GM18870 (cell line): ENCODE measurements around the gene LRRC4C.

Source experiments
- ATAC-seq: cut with Tn5 transposase; IDR thresholded peaks from one replicate; pipeline ENCODE4 v1.9.1; 2021; ENCODE audit warnings: moderate library complexity; ENCODE audit not compliant: unreplicated experiment

Gene LRRC4C

GRCh38 chr11:40391679-40392078, 1067.8 kb downstream of the LRRC4C start:
- ATAC-seq, result no peak

- ATAC-seq, result no peak
Measured at GRCh38 chr11:40388097-40388818, 1071.2 kb downstream of the LRRC4C start.

GRCh38 chr11:40387240-40387980, 1072.0 kb downstream of the LRRC4C start:
- ATAC-seq, result no peak

- ATAC-seq, result no peak
Measured at GRCh38 chr11:40384991-40385390, 1074.5 kb downstream of the LRRC4C start.

GRCh38 chr11:40381481-40381880, 1078.0 kb downstream of the LRRC4C start:
- no peak for ATAC-seq

- no peak for ATAC-seq
Measured at GRCh38 chr11:40380835-40381234, 1078.6 kb downstream of the LRRC4C start.

GRCh38 chr11:40376331-40376730, 1083.1 kb downstream of the LRRC4C start:
- no peak for ATAC-seq

GRCh38 chr11:40370821-40371616, 1088.4 kb downstream of the LRRC4C start:
- no peak for ATAC-seq

- no peak for ATAC-seq
Measured at GRCh38 chr11:40360206-40360798, 1099.2 kb downstream of the LRRC4C start.

GRCh38 chr11:40354121-40354520, 1105.3 kb downstream of the LRRC4C start:
- ATAC-seq, result no peak

- no peak for ATAC-seq
Measured at GRCh38 chr11:40340911-40341310, 1118.5 kb downstream of the LRRC4C start.

GRCh38 chr11:40338739-40339138, 1120.7 kb downstream of the LRRC4C start:
- ATAC-seq, result no peak

GRCh38 chr11:40338062-40338461, 1121.4 kb downstream of the LRRC4C start:
- no peak for ATAC-seq

- no peak for ATAC-seq
Measured at GRCh38 chr11:40337118-40337517, 1122.3 kb downstream of the LRRC4C start.

GRCh38 chr11:40328890-40329614, 1130.4 kb downstream of the LRRC4C start:
- ATAC-seq, result no peak

GRCh38 chr11:40323241-40323640, 1136.2 kb downstream of the LRRC4C start:
- no peak for ATAC-seq

GRCh38 chr11:40321537-40321936, 1137.9 kb downstream of the LRRC4C start:
- no peak for ATAC-seq

GRCh38 chr11:40316171-40316570, 1143.3 kb downstream of the LRRC4C start:
- no peak for ATAC-seq

GRCh38 chr11:40315122-40315521, 1144.3 kb downstream of the LRRC4C start:
- no peak for ATAC-seq

- no peak for ATAC-seq
Measured at GRCh38 chr11:40314327-40314726, 1145.1 kb downstream of the LRRC4C start.
